ENCODE data around the gene PARP3.
"Not testable (repeated sequence)": the region's sequence is repeated elsewhere in the genome, so short reads cannot be mapped to it uniquely, and the experiment has no call there.

The PARP3 gene

DNA sequence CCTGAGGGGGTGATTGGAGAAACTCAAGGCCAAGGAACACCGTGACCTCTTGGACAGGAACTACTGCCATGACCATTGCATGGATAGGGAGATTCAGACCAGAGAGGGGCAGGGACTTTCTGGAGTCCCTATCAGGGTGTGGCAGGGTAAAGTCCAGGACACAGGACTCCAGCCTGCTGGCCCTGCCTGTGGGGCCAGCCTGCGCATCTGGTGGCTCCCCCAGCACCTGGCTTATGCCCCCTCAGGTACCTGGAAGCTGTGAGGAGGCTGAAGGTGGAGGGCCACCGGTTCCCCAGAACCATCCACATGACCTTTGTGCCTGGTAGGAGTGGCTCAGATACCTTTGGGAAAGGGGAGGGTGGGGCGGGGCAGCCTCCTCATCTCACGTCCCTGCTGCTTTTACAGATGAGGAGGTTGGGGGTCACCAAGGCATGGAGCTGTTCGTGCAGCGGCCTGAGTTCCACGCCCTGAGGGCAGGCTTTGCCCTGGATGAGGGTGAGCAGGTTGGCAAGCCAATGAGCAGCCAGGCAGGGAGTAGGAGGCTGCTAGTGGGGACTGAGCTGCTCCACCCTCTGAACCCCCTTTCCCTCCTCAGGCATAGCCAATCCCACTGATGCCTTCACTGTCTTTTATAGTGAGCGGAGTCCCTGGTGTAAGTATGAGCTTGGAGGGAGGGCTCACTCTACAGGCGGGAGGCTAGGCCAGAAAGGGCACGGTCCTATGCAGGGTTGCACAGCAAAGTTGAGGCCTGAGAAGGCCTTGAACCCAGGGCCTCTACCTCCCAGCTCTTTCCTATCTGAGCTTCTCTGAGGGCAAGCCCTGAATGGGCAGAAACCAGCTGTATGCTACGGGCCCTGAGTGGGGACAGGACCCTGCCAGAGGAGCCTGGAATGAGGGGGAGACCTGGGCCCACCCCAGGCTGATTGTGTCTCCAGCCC, 44.1 kb downstream of the PARP3 start:
- no peak for DNase-seq

GRCh38 chr3:51987568-51987967, 45.4 kb downstream of the PARP3 start:
- DNase-seq = no peak

- DNase-seq = no peak
Measured at GRCh38 chr3:51988286-51989146, 46.4 kb downstream of the PARP3 start.

DNA sequence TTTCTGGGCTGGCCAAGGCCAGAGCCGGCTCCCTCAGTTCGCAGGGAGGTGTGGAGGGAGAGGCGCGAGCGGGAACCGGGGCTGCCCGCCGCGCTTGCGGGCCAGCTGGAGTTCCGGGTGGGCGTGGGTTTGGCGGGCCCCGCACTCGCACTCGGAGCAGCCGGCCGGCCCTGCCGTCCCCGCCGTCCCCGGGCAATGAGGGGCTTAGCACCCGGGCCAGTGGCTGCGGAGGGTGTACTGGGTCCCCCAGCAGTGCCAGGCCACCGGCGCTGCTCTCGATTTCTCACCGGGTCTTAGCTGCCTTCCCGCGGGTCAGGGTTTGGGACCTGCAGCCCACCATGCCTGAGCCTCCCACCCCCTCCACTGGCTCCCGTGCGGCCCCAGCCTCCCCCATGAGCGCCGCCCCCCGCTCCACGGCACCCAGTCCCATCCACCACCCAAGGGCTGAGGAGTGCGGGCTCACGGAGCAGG, 48.4 kb downstream of the PARP3 start:
- DNase-seq = not testable (repeated sequence)

- DNase-seq = no peak
Measured at GRCh38 chr3:51992017-51992682, 50.0 kb downstream of the PARP3 start.

- not testable (repeated sequence) for DNase-seq
Measured at GRCh38 chr3:51993657-51994056, 51.5 kb downstream of the PARP3 start.

DNA sequence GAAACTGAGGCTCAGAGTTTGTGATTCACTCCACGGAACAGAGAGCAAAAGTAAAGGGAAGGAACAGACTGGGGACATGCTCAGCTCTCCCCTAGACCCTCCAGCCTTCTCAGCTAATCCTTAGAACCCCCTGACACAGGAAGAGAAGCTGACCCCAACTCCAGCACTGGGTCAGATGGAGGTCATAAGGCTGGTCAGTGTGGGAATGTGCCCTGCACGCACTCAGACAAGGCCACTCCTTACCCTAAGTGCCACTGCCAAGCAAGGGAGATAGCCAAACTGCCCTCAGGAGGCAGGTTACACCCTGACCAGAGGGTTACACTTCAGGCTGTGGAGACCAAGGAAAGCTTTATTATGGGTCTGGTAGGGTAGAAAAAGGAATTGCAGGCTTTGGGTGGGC, 52.4 kb downstream of the PARP3 start:
- DNase-seq = no peak

GRCh38 chr3:51995346-51996163, 53.4 kb downstream of the PARP3 start, which contains the start of gene RPL29:
Gene RPL29, minus strand, starts transcription at chr3:51995895. Its CDS starts 434 bp downstream, at chr3:51995461.
- peak; percentile 95 for DNase-seq

GRCh38 chr3:51997172-51997571, 55.0 kb downstream of the PARP3 start:
- no peak for DNase-seq

GRCh38 chr3:51997935-51998596, 55.9 kb downstream of the PARP3 start:
- no peak for DNase-seq
